Adrenal gland (tissue), 5 donors: Measurements from ENCODE around the gene ASB11.

ENCODE experiments used
- POLR2A ChIP-seq, 2 donors: fragments of 450-650 bp; IDR thresholded peaks; one replicate each; pipeline ENCODE4 v1.6.1; 2017; ENCODE audit warnings: antibody characterized with exemption in 2 of 2, mild to moderate bottlenecking in 2 of 2, moderate library complexity in 1 of 2
- TF ChIP-seq, protein P1 (sequence below), 6 experiments: fragments of 450-650 bp in 4 of 6; fragments of 200-600 bp in 2 of 6; sonication (generic) in 1 of 6; IDR thresholded peaks; 1 replicate in 5 of 6; 2 replicates in 1 of 6; pipeline versions ENCODE4 v1.5.1 to v1.8.0; 2016 to 2021; ENCODE audit warnings: antibody characterized with exemption in 6 of 6, mild to moderate bottlenecking in 2 of 6, moderate library complexity in 1 of 6
- donor health status: DM: no; HTN: no; CAD: no.

DNA sequence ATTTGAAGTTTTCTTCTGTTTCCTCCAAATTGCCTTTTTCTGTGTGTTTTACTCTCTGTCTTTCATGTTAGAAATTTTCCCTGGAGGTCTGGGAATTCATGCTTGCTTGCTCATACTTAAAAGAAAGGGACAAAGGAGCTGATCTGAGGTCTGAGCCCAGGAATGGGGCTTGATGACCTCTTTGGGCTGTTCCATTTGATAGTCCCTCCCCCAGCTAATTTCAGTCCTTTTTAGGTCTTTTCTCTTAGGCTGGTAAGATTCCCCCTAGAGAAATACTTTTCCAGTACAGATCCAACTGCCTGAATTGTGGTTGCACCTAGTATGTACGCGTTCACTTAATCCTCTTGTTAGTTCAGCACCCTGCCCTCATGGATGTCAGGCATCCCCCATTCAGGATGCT, 25.4 kb upstream of the ASB11 start:
- TF ChIP-seq, protein P1, sequence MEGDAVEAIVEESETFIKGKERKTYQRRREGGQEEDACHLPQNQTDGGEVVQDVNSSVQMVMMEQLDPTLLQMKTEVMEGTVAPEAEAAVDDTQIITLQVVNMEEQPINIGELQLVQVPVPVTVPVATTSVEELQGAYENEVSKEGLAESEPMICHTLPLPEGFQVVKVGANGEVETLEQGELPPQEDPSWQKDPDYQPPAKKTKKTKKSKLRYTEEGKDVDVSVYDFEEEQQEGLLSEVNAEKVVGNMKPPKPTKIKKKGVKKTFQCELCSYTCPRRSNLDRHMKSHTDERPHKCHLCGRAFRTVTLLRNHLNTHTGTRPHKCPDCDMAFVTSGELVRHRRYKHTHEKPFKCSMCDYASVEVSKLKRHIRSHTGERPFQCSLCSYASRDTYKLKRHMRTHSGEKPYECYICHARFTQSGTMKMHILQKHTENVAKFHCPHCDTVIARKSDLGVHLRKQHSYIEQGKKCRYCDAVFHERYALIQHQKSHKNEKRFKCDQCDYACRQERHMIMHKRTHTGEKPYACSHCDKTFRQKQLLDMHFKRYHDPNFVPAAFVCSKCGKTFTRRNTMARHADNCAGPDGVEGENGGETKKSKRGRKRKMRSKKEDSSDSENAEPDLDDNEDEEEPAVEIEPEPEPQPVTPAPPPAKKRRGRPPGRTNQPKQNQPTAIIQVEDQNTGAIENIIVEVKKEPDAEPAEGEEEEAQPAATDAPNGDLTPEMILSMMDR (IDR thresholded peaks at IDR 0.05), result no peak
- no peak for TF ChIP-seq POLR2A (IDR thresholded peaks at IDR 0.05)
